GM18526 (cell line): ENCODE measurements around the gene PIR.

Source experiments
- POLR2A ChIP-seq: IDR thresholded peaks from 3 replicates; pipeline ENCODE4 v1.6.1; 2011; ENCODE audit not compliant: insufficient read length; ENCODE audit errors: extremely low read depth

PIR gene

GRCh38 chrX:15464704-15465103 lies 28.4 kb downstream of the PIR start:
- no peak for TF ChIP-seq POLR2A

GRCh38 chrX:15451913-15452312 lies 41.2 kb downstream of the PIR start:
- TF ChIP-seq POLR2A, result no peak

DNA sequence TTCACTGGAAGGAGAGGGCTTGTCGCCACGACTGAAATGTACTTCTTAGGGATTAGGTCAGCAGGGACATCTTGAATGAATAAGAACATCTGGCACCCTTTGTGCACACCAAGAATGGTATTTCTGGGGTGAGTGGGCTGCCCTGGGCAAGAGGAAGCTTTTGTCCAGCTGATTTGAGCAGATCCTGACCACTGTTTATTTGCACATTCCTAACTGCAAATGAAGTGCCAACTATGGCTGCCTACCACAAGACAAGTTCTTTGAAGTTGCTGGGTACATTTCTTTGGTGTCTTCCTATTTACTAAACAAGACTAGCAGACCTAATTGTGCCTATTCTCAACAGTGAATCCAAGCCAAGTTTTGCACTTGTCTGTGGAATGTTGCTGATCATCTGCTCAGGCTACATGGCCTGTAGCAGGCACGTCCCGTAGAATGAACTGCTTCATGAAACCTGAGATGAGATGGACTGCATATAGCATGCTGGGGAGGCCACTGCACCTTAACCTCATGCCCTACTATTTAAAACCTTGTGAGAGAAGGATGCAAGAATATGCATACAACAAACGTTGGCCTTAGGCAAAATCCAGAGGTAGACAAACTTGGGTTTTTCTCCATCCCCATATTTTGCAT lies 45.0 kb downstream of the PIR start:
- no peak for TF ChIP-seq POLR2A

DNA sequence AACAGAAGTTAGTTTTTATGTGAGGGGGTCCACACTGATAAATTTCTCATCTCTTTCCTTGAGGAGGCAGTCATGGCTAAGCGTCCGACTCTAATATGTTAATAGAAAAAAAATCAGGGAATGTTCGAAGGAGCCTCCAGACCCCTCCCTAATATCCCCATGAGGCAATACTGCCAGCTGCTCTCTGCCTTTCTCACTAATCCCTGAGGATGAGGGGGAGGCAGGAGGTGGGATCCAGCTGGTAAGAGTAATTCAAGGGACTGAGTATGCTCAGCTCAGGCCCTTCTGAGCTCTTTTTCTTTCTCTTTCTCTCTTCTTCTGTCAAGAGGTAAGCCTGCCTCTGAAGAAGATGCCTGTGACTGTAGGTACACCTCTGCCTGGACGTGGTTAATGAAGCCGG lies 51.7 kb downstream of the PIR start:
- TF ChIP-seq POLR2A, result no peak

GRCh38 chrX:15438332-15438731 lies 54.8 kb downstream of the PIR start:
- no peak for TF ChIP-seq POLR2A

- TF ChIP-seq POLR2A, result no peak
Observed at GRCh38 chrX:15437724-15438123, 55.4 kb downstream of the PIR start.

DNA sequence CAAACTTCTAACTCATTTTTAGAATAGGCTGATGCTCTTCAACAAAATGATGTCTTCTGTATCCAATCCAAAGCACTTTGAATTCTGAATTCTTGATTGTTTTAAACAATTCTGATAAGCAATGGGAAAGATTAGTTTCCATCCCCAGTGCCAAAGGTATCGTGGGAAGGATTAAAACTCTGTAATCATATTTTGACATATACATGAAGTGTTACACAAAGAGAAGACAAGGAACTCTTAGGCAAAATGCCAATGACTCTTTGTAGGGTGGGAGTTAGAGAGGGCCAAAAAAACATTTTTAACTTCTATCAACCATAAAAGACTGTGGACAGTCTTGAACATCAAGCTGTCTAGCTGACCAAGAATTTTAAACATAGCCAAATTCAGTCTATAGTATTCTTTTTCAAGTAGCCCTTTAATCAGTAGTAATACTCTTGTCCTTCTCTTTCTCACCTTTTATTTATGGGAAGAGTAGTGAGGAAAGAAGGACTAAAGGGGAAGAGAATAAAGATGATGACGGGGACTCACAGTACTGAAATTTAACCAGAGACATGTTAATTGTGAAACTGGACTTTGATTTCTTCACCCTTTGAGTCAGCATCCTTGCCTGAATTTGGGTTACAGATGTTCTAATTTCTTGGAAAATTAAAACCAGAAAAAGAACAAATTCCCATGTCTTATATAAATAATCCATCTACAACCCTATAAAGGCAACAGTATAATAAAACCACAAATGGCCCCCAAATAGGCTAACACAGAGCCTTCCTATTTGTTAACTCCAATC lies 57.1 kb downstream of the PIR start:
- TF ChIP-seq POLR2A, result no peak

DNA sequence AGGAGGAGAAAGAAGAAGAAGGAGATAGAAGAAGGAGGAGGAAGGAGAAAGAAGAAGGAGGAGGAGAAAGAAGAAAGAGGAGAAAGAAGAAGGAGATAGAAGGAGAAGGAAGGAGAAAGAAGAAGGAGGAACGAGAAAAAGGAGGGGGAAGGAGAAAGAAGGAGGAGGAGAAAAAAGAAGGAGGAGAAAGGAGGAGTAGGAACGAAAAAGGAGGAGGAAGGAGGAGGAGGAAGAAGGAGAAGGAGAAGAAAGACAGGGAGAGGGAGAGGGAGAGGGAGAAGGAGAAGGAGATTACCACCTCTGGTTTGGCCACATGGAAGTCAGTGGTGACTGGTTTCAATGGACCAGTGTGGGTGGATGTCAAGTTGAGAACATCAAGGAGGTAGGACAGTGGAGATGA lies 58.9 kb downstream of the PIR start:
- TF ChIP-seq POLR2A, result no peak

DNA sequence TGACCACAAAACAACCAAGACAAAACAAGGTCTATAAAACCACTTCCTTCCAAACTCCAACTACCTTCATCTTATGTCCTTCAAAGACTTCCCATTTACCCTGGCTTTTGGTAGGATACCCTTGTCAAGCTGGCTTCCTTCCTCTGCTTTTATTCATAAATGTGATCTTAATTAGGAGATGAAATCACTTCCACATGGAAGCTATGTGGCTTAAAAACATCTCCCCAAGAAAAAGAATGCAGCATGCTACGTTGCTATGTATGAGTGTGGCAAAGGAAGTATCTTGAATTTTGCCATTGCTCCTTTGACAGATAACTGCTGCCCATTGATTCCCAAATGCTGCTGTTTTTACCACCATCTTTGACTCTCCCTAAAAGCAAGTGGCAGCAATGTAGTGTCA lies 62.5 kb downstream of the PIR start:
- no peak for TF ChIP-seq POLR2A

DNA sequence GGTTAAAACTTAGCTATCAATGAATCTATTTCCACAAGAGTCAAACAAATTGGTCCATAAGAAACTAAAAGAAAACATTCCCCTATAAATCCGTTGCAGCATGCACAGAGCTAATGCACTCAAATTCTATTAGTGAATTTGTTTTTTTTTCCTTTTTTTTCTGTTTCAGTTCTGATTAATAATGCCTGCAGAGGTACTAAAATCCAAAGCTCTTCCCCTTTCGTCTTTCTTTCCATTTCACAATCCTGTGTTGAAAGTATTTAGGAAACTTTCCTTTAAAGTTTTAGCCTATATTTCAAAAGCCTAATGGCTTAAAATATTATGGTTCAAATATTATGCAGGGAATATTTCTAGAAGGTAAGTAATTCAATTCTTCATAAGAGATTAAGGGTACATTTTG lies 63.1 kb downstream of the PIR start:
- no peak for TF ChIP-seq POLR2A

DNA sequence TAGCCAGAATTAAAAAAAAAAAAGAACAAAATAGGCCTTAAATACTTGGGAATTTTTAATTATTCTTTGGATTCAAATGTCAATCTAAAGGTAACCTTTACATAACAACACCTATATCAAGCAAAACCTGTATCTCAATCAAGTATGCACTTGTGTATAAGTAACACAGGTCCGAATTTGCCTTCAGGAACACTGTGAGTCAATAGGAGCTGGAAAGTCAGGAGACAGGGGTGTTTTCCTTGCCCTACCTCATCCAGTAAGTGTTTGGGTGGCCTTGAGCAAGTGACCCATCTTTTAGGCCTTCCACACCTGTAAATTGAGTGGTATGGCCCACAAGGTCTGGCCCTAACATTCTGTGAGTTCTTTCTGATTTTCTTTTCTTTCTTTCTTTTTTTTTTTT lies 68.1 kb downstream of the PIR start:
- no peak for TF ChIP-seq POLR2A

DNA sequence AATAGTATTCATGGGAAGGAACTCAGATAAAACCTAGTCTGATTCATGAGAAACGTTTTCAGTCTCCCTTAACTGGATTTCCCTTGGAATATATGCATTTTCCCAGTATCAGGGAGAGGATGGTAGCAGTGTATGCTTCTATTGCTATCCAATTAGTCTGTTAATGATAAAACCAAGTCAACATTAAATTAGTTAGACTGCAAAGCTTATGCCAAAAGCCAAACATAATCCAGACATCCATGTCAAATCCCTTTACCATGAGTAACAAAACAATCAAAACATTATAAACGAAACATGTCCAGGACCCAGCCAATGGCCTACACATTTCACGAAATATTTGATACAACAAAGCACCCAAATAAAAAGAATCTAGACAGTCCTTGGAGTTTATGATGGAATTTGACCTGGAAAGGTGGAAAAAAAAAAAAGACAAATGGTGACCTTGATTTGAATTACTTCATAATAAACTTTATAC lies 74.4 kb downstream of the PIR start:
- TF ChIP-seq POLR2A, result no peak

DNA sequence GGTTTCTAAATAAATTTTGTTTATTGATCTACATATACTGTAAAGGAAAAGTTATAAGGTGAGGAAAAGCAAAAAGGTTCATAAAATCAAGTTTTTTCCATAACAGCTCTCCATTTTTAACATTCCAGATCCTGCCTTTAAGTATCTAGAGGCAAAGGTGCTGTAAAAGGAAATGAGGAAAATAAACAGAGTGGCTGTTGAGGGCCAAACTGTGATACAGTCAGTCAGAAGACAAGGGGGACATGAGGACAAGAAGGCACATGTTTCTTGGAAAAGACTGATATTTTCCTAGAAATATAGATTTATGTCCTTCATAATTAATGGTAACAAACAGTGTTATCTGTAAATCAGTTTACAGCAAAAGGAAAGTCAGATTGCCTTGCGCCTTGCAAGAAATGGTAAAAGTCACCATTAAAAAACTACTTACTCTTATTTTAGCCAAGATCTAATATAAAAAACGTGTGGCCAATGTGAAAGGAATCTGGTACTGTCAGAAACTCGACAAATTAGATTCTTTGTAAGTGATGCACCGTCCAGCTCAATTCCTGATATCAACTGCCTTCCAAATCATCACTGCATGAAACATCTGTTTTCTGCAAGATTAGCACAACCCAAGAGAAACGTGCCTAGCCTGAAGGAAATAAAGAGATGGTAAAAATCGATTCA lies 75.0 kb downstream of the PIR start:
- no peak for TF ChIP-seq POLR2A

DNA sequence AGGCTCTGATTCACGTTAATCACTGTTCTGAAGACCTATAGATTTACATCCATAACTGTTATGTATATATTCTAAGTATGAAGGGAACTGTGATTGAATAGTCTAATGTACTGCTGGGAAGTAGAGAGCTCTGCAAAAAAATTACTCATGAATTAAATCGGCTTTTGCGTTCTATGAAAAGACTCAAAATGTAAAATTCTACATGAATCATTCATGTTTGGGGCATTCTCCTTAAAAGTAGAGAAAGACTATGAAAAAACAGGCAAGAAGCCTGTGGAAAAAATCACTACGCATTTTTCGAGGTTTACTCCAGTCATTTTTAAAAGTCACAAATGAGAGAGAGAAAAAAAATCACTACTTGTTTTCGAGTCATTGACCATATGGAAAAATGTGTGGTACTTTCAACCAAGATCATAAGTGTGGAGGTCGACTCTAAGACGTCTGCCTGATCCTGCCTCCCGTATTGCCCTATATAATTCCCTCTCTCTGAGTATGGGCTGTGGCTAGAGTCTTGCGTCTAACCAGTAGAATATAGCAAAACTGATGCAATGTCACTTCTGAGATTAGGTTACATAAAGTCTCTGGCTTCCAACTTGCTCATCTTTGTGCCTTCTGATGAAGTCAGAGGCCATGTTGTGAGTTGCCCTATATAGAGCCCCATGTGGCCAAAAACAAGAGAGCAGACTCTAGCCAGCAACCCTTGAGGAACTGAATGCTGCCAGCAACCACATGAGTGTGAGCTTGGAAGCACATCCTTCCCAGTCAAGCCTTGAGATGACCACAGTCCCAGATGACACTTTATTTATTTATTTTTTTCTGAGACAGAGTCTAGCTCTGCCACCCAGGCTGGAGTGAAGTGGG lies 76.8 kb downstream of the PIR start:
- no peak for TF ChIP-seq POLR2A

- no peak for TF ChIP-seq POLR2A
Observed at GRCh38 chrX:15413101-15413500, 80.0 kb downstream of the PIR start.
